Measurements from ENCODE around the gene CS.
"Not testable (repeated sequence)": the region's sequence is repeated elsewhere in the genome, so short reads cannot be mapped to it uniquely, and the experiment has no call there.

The CS gene

DNA sequence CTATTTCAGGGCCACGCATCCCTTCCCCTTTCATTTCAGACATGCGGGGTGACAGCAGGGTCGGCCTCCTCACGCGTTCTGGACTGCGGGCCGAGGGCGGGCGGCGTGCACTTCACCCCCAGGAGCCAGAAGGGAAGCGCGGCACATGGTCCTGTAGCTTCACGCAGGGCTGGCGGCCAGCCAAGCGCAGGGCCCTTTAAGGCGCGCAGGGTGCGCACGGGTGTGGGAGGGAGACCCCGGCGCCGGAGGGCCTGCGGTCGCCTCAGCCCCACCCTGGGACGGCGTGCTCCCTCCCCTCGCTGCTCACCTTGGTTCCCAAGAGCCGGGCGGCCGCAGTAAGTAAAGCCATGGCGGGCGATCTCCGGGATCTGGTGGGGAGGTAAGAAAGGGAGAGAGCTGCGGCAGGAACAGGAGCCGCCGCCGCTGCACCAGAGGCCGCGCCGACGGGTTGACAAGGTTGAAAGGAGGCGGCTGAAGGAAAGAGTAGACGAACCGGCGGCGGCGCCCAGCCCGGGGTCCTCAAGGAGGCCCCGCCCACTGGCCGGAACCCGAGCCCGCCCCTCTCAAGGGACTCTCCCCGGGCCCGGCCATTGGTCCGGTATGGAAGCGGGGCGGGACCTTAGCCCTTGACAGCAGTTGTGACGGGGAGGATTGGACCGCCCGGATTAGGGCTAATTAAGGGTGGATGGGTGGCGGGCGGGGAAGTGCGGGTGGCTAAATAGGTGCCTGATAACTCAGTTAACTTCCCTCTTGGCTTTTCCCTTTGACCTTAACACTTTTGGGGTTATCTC lies at the start of gene CS:
CS (minus strand) TSS at position 478 of the 791 bp plus-strand sequence; CDS start at position 349, 129 bp downstream.
- peak; percentile 82 for DNase-seq

- no peak for DNase-seq
These were observed 48.6 kb upstream of the CS start for GRCh38 chr12:56348776-56349175.

GRCh38 chr12:56347255-56347654 lies 47.1 kb upstream of the CS start:
- DNase-seq, result not testable (repeated sequence)

DNA sequence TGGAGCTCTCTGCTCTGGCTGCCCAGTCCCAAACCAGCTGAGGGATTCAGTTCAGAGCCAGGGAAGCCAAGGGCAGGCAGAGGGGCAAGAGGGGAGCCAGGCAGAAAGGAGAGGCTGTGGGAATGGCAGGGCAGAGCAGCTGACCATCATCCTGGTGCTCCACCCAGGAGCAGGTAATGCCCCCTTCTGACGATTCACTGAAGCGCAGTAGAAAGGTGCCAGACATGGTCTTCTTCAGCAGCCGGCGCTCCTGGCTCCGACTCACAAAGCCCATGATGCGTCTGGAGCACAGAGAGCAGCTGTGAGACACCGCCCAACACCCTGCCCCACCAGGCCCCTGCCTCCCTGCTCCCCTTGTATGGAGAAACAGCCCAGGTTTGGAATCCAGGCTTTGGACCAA lies 46.5 kb upstream of the CS start:
- DNase-seq, result no peak

DNA sequence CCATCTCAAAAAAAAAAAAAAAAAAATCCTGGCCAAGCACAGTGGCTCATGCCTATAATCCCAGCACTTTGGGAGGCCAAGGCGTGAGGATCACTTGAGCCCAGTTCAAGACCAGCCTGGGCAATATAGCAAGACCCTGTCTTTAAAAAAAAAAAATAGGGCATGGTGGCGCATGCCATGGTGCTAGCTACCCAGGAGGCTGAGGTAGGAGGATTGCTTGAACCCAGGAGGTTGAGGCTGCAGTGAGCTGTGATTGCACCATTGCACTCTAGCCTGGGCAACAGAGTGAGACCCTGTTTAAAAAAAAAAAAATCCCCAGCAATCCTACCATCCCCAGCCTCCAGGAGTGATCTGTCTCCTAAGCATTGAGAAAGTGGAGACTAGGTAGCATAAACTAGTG lies 42.2 kb upstream of the CS start:
- DNase-seq, result not testable (repeated sequence)

GRCh38 chr12:56341616-56342015 lies 41.5 kb upstream of the CS start:
- no peak for DNase-seq

- DNase-seq, result no peak
These were observed 39.0 kb upstream of the CS start for GRCh38 chr12:56339158-56339422.

DNA sequence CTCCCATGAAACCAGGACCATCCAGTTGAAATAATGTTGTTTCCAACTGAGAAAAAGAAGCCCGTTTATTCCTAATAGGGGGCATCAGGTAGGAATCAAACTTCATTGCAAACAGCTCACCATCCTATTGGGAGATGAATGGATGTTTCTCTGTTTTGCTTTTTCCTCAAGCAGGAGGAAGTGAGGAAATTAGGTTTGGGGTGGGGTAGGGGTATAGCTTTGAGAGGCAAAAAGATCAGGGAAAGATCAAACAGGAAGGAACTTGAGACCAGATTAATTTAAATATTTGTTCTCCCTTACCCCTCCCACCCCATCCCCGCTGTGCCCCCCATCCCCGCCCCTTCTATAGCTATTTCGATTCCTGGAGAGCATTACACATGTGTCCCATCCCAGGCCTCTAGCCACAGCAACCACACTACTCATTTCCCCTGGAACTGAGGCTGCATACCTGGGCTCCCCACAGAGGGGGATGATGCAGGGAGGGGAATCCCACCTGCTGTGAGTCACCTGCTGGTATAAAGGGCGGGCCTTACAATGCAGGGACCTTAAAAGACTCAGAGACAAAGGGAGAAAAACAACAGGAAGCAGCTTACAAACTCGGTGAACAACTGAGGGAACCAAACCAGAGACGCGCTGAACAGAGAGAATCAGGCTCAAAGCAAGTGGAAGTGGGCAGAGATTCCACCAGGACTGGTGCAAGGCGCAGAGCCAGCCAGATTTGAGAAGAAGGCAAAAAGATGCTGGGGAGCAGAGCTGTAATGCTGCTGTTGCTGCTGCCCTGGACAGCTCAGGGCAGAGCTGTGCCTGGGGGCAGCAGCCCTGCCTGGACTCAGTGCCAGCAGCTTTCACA lies 38.4 kb upstream of the CS start, which contains the start of gene IL23A:
IL23A (plus strand) TSS at position 577 of the 850 bp plus-strand sequence; CDS start at position 738, 161 bp downstream.
- no peak for DNase-seq

GRCh38 chr12:56337753-56338251 lies 37.7 kb upstream of the CS start:
- no peak for DNase-seq

- DNase-seq, result no peak
These were observed 36.4 kb upstream of the CS start for GRCh38 chr12:56336361-56337167.

GRCh38 chr12:56335527-56335926 lies 35.4 kb upstream of the CS start:
- not testable (repeated sequence) for DNase-seq

DNA sequence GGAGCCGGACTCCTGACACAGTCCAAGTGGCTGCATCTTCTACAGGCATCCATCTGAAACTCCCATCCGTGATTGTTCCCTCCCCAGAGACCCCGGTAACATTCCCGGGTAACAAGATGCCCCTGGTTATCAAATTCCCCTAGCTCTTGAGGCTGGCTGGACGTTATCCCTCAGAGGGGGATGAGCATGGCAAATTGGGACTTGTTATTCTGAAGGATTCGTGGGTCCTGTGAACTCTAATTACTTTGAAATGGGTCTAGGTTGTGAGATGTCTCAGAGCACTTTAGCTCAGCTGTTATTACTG lies 34.3 kb upstream of the CS start:
- DNase-seq, result no peak

DNA sequence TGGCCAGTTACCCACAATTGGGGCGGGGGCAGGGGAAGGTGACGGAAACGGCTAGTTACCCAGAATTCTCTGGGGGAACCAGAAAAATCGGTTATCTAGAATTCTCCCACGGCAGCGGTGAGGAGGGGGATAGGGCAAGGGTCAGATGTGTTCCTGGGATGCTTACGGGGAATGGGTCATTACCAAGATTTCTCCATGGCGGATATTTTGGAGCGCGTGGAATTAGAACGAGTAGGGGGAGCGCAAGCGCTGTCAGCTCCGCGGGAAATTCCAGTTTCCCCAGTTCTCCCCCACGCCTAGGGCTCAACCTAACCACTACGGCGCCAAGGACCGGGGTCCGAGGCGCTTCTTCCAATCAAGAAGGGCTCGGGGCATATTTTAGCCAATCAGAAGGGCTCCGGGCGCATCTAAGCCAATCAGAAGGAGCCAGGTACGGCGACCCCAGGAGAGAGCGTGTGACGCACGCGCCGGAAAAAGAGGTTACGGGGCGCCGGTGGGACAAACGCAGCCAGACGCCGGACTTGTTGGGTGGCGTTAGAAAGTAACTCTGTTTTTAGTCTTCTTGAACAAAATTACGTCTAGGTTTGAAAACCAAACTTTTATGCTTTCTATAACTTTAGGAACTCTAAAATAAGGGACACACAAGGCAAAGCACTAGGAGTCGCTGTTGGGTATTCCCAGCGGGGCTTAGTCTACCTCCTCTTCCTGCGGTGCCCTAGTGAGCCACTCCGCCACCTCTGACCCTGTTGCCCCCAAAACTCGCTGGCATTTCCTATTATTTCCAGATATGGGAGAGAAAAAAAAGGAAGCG lies 33.8 kb upstream of the CS start, which contains the start of gene PAN2:
PAN2 (minus strand) TSS at position 322 of the 811 bp plus-strand sequence. CDS start 906 bp downstream, outside the sequence.
- DNase-seq, result peak; percentile 87

DNA sequence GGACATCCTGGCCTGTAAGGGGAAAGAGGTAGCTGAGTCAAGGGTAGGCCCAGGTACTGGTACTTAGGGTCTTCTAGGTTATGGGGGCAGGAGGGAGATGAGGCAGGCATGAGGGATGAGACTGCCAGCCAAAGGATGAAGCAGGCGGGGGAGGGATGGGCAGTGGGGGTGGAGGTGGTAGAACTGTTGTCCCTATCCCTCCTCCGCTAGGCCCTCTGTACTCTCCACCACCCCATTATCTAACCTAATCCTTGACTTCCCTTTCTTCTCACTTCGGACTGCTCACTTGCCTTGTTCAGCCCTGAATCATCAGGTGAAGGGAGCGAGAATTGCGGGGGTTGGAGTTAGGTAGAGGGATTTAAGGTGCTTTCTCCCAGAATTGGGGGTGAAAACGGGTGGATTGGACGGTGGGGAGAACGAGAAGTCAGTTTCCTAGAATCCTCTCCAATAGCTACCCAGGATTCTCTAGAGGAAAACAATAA lies 33.1 kb upstream of the CS start:
- no peak for DNase-seq

GRCh38 chr12:56332512-56333196 lies 32.5 kb upstream of the CS start:
- no peak for DNase-seq

- no peak for DNase-seq
These were observed 30.9 kb upstream of the CS start for GRCh38 chr12:56330936-56331490.

GRCh38 chr12:56326533-56326932 lies 26.4 kb upstream of the CS start:
- DNase-seq, result no peak

DNA sequence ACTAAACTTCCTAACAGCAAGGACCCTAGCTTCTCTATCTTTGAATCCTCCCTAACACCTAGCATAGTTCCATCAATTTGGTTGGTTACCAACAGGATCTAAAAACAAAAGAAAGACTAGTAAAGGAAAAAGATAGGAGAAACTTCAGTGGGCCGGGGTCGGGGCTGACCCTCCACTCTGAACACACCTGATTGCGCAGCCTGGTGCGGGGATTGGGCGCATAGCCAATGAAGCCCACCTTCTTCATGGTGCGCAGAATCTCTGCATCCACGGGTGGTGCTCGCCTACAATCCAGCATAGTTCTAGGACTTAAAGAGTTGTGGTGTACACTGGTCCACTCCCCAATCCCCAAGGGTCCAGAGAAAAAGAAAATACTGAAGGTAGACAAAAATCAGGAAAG lies 26.0 kb upstream of the CS start:
- no peak for DNase-seq

DNA sequence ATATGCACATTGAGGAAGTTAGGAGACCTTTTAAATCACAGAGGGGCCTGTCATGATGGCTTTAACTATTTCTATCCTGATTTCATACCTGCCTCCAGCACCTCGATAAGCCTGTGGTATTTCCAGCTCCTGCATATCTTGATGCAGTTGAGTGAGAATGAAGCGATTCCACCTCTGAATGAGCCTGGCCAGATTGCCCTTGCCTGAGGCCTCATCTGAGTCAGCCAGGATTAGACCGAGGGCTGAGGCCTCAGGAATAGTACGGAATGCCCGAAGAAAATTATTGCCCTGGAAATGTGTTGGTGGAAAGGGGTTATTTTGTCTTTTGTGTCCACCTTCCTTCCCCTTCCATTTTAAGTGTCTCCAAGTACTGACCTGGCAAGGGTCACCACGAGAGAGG lies 24.1 kb upstream of the CS start:
- DNase-seq, result no peak

DNA sequence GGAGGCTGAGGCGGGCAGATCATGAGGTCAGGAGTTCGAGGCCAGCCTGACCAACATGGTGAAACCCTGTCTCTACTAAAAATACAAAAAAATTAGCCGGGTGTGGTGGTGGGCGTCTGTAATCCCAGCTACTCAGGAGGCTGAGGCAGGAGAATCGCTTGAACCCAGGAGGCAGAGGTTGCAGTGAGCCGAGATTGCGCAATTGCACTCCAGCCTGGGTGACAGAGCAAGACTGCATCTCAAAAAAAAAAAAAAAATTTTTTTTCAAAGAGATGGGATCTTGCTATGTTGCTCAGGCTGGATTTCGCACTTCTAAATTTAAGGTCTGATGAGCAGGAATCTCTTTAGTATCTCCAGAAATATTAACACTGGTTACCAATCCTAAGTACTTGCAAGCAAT lies 21.5 kb upstream of the CS start:
- DNase-seq, result not testable (repeated sequence)

GRCh38 chr12:56321027-56321426 lies 20.9 kb upstream of the CS start:
- no peak for DNase-seq

Measured in DMS 273 treated with DMSO at 0.1 percent for 48 hours (cell line).